H1 (cell line): Measurements from ENCODE around the gene MICALL1. TPM values are rescaled to one million over a fixed set of nuclear protein-coding genes. Genes with fewer than 3 reads are reported as not detected.

ENCODE experiments used
- CBX5 ChIP-seq: fragments of 300-800, 300-1000 bp; sonication (generic); IDR thresholded peaks from 2 replicates; pipeline ENCODE4 v1.7.1; 2016; ENCODE audit warnings: antibody characterized with exemption, low read length, low read depth
- CREB1 ChIP-seq: IDR thresholded peaks from 2 replicates; pipeline ENCODE4 v1.6.1; 2012; ENCODE audit warnings: inconsistent platforms
- CTBP2 ChIP-seq: IDR thresholded peaks from 2 replicates; pipeline ENCODE4 v1.7.0; 2011; ENCODE audit warnings: borderline replicate concordance, mild to moderate bottlenecking, moderate library complexity, mixed read lengths, low read length; ENCODE audit not compliant: insufficient read depth, insufficient read length
- FOSL1 ChIP-seq: IDR thresholded peaks from 2 replicates; pipeline ENCODE4 v1.6.1; 2011; ENCODE audit warnings: mild to moderate bottlenecking, low read depth, low read length, moderate library complexity; ENCODE audit not compliant: insufficient read depth
- GABPA ChIP-seq: IDR thresholded peaks from 2 replicates; pipeline ENCODE4 v1.6.1; 2011; ENCODE audit warnings: mild to moderate bottlenecking, low read length, moderate library complexity, borderline replicate concordance; ENCODE audit not compliant: insufficient read depth
- JUND ChIP-seq: IDR thresholded peaks from 2 replicates; pipeline ENCODE4 v1.6.1; 2011; ENCODE audit warnings: mild to moderate bottlenecking, improper control_type of control experiment, low read length
- RAD21 ChIP-seq, 2 experiments: IDR thresholded peaks in 1 of 2; conservative IDR thresholded peaks in 1 of 2; 2 replicates each; pipeline ENCODE4 v1.6.1; 2011; ENCODE audit warnings: low read depth in 2 of 2, low read length in 2 of 2, improper control_type of control experiment in 1 of 2, inconsistent platforms in 1 of 2, mild to moderate bottlenecking in 1 of 2, moderate library complexity in 1 of 2
- RNF2 ChIP-seq: fragments of 200-900, 300-1000 bp; sonication (generic); IDR thresholded peaks from 2 replicates; pipeline ENCODE4 v1.7.1; 2016; ENCODE audit warnings: borderline replicate concordance, low read depth, mild to moderate bottlenecking, antibody characterized with exemption, low read length; ENCODE audit not compliant: poor library complexity, severe bottlenecking; ENCODE audit errors: missing control alignments
- SIN3A ChIP-seq, 2 experiments: IDR thresholded peaks in 1 of 2; conservative IDR thresholded peaks in 1 of 2; 2 replicates each; pipeline ENCODE4 v1.6.1; 2011 to 2012; ENCODE audit warnings: low read length in 2 of 2, improper control_type of control experiment in 1 of 2, low read depth in 1 of 2, mild to moderate bottlenecking in 1 of 2
- SIX5 ChIP-seq: IDR thresholded peaks from 2 replicates; pipeline ENCODE4 v1.6.1; 2011; ENCODE audit warnings: mild to moderate bottlenecking, low read depth, low read length
- TEAD4 ChIP-seq: IDR thresholded peaks from 2 replicates; pipeline ENCODE4 v1.6.1; 2012; ENCODE audit warnings: low read depth, low read length, inconsistent platforms, mixed read lengths
- USF2 ChIP-seq: IDR thresholded peaks from 2 replicates; pipeline ENCODE4 v1.6.1; 2011; ENCODE audit warnings: low read length, improper control_type of control experiment
- YY1 ChIP-seq: IDR thresholded peaks from 2 replicates; pipeline ENCODE4 v1.6.1; 2011; ENCODE audit warnings: low read depth, mild to moderate bottlenecking, low read length
- polyA plus RNA-seq, 7 experiments: library from polyadenylated mRNA; depleted of rRNA in 3 of 7; stranded (reverse) in 5 of 7; unstranded in 2 of 7; fragments of >200 nt in 5 of 7; fragments of 200-250 nt in 2 of 7; gene quantifications; 1 replicate in 5 of 7; 2 replicates in 1 of 7; 4 replicates in 1 of 7; pipeline versions ENCODE4 v1.2.1 to v1.2.3, GENCODE V29; 2011 to 2013; ENCODE audit warnings: missing spikeins in 2 of 7, mixed read lengths in 2 of 7
- total RNA-seq: library from RNA; stranded (reverse); fragmentation: NEBNext Ultra II Directional; extraction: Animal tissue kit (Norgen Biotek cat#: 25700); gene quantifications from 2 replicates; pipeline ENCODE4 v1.2.1, GENCODE V29; 2021

The MICALL1 gene
- total and polyA plus RNA-seq, 2 of the 8 experiments (the other 6 are each of a cell fraction or from before 2014, with no cell fraction given) = 17.7 to 32.1 TPM

- no peak for TF ChIP-seq CBX5
- no peak for TF ChIP-seq FOSL1
- TF ChIP-seq RAD21 (IDR thresholded peaks at IDR 0.05 in 1 of 2, conservative IDR thresholded peaks at IDR 0.05 in 1 of 2; ENCODE audit: low read depth in 2 of 2, low read length in 2 of 2) = peak; percentile 62 to 74
- TF ChIP-seq USF2 = peak; percentile 39
- TF ChIP-seq GABPA = peak; percentile 57; the same call in 1 of the 2 replicates
- TF ChIP-seq CREB1 = peak; percentile 57
- no peak for TF ChIP-seq TEAD4
- TF ChIP-seq SIX5 = no peak
- TF ChIP-seq SIN3A (conservative IDR thresholded peaks at IDR 0.05 in 1 of 2, IDR thresholded peaks at IDR 0.05 in 1 of 2; ENCODE audit: low read depth in 1 of 2, low read length in 2 of 2) = 0 out of 4 replicates have a peak, but pooled peaks of 1 of the 2 experiments have one; percentile 66
- TF ChIP-seq CTBP2 = no peak
- peak; percentile 95 for TF ChIP-seq JUND
- no peak for TF ChIP-seq RNF2
- peak; percentile 62; the same call in 1 of the 2 replicates for TF ChIP-seq YY1
Measured at GRCh38 chr22:37933711-37934376, 27.7 kb downstream of the MICALL1 start (continued).
